Measurements from ENCODE around the gene AVEN. TPM values are rescaled to one million over a fixed set of nuclear protein-coding genes. Genes with fewer than 3 reads are reported as not detected.

The AVEN gene
- polyA plus RNA-seq, 1 of the 3 experiments (the other 2 are of a cell fraction) = 7.5 TPM

DNA sequence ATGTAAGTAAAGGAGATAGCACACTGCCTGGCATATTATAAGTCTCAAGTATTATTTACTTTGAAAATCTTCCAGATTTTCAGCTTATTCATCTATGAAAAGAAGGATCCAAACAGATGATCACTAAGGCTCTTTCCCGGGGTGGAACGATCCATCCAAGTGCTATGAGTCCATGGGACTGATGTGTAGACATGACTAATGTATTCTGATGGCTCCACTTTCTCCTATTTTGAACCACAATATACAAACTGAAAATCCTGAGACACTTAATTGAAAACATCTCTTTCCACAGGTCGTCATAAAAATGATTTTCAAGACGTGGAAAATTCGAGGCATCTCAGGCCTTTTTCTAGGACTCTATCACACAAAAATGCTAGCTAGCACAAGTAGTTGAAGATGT, 104.1 kb downstream of the AVEN start:
- no peaks in the 10 kb centered on the region for H3K9me3 ChIP-seq
- POLR2A ChIA-PET = no interaction called here
- TF ChIP-seq RXRA (IDR thresholded peaks at IDR 0.05; ENCODE audit: borderline replicate concordance, low read depth) (no peak), NRF1 (IDR thresholded peaks at IDR 0.05; ENCODE audit: low read depth, low read length) (no peak)
- TF ChIP-seq, protein P1, sequence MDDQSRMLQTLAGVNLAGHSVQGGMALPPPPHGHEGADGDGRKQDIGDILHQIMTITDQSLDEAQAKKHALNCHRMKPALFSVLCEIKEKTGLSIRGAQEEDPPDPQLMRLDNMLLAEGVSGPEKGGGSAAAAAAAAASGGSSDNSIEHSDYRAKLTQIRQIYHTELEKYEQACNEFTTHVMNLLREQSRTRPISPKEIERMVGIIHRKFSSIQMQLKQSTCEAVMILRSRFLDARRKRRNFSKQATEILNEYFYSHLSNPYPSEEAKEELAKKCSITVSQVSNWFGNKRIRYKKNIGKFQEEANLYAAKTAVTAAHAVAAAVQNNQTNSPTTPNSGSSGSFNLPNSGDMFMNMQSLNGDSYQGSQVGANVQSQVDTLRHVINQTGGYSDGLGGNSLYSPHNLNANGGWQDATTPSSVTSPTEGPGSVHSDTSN (IDR thresholded peaks at IDR 0.05) = peak; percentile 26; the same call in 1 of the 2 replicates
- peaks cover 3% of the 10 kb centered on the region for H3F3A ChIP-seq (replicated peaks; ENCODE audit: insufficient read depth)
- no peak for DNase-seq
- no peaks in the 10 kb centered on the region for H3K27me3 ChIP-seq (ENCODE audit: insufficient read depth)
- H3K79me2 ChIP-seq (ENCODE audit: insufficient read depth) = peaks cover 8% of the 10 kb centered on the region; the same call in 1 of the 2 replicates
- H3K9me2 ChIP-seq = no peaks in the 10 kb centered on the region
- no peak overlapping the region for H3K4me3 ChIP-seq (ENCODE audit: low read depth in 2 of 2, low read length in 1 of 2)
- no peaks in the 10 kb centered on the region for H3K36me3 ChIP-seq (replicated peaks in 1 of 2; ENCODE audit: control insufficient read depth in 1 of 2, insufficient read depth in 2 of 2, low read length in 1 of 2)
- no peak overlapping the region for H3K9ac ChIP-seq
- no peak overlapping the region for H2AFZ ChIP-seq (ENCODE audit: low read depth)
- no peaks in the 10 kb centered on the region for H4K20me1 ChIP-seq (ENCODE audit: insufficient read depth)
- peak overlapping the region; percentile 4; the same call in 1 of the 2 replicates for H3K4me2 ChIP-seq
- CTCF ChIA-PET = interaction anchor here (0.6 to 0.7 kb wide), 2 partner anchors 29 to 34 kb away, joined by 3 read pairs; no protein-coding TSS in a partner anchor
- H3K27ac ChIP-seq (ENCODE audit: low read depth in 2 of 2, low read length in 1 of 2) = peak overlapping the region in 1 of 2 experiments; percentile 63; a peak in 2 of 4 replicates
- WGBS (ENCODE audit: low lambda C conversion rate) = 68% methylated on average over 5 of the region's 5 CpGs
- no peaks in the 10 kb centered on the region for H3K4me1 ChIP-seq (ENCODE audit: control insufficient read depth in 1 of 2, insufficient read depth in 2 of 2, low read depth in 1 of 2, low read length in 1 of 2)

DNA sequence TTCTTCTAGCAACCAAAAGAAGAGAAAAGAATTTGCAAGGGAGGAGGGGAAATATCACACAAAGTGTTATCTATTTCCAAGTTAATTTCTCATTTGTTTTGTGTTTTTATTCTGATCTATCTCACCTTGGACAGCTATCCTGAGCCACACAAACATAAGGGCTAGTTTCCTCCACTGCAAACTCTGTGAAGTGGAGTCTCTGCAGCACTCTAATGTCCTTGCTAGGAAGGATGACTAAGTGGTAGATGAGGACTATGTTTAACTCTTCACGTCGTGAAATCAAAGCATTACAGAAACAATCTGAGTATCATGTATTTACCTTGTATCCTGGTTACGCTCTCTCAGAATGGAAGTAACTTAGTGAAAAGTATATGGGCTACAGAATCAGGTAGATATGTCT, 104.6 kb downstream of the AVEN start:
- H3K4me2 ChIP-seq = peak overlapping the region; percentile 4; the same call in 1 of the 2 replicates
- DNase-seq = no peak

More for the DNA sequence above, 104.6 kb downstream of the AVEN start:
- peaks cover 3% of the 10 kb centered on the region for H3F3A ChIP-seq (replicated peaks; ENCODE audit: insufficient read depth)
- no peaks in the 10 kb centered on the region for H3K36me3 ChIP-seq (replicated peaks in 1 of 2; ENCODE audit: control insufficient read depth in 1 of 2, insufficient read depth in 2 of 2, low read length in 1 of 2)
- H3K27ac ChIP-seq (ENCODE audit: low read depth in 2 of 2, low read length in 1 of 2) = peak overlapping the region in 1 of 2 experiments; percentile 63; a peak in 2 of 4 replicates
- no peaks in the 10 kb centered on the region for H3K4me1 ChIP-seq (ENCODE audit: control insufficient read depth in 1 of 2, insufficient read depth in 2 of 2, low read depth in 1 of 2, low read length in 1 of 2)
- ChIA-PET CTCF (interaction anchor here (0.6 to 0.7 kb wide), 2 partner anchors 30 to 35 kb away, joined by 3 read pairs; no protein-coding TSS in a partner anchor), POLR2A (no interaction called here)
- WGBS (ENCODE audit: low lambda C conversion rate) = 82% methylated on average over 3 of the region's 3 CpGs
- TF ChIP-seq CHD2 (IDR thresholded peaks at IDR 0.05; ENCODE audit: low read length, partially characterized antibody) (no peak), YY1 (IDR thresholded peaks at IDR 0.05; ENCODE audit: low read depth) (no peak), ELF1 (IDR thresholded peaks at IDR 0.05) (no peak), EP300 (IDR thresholded peaks at IDR 0.05; ENCODE audit: borderline replicate concordance in 1 of 2, low read depth in 1 of 2, low read length in 1 of 2) (no peak), TAF1 (IDR thresholded peaks at IDR 0.05; ENCODE audit: borderline replicate concordance, low read depth, low read length) (no peak), MXI1 (IDR thresholded peaks at IDR 0.05; ENCODE audit: low read depth, low read length) (no peak), JUND (IDR thresholded peaks at IDR 0.05) (no peak), FOXM1 (IDR thresholded peaks at IDR 0.05; ENCODE audit: low read depth) (no peak), SIN3A (IDR thresholded peaks at IDR 0.05; ENCODE audit: borderline replicate concordance, low read depth, low read length) (no peak)
- TF ChIP-seq, protein P2, sequence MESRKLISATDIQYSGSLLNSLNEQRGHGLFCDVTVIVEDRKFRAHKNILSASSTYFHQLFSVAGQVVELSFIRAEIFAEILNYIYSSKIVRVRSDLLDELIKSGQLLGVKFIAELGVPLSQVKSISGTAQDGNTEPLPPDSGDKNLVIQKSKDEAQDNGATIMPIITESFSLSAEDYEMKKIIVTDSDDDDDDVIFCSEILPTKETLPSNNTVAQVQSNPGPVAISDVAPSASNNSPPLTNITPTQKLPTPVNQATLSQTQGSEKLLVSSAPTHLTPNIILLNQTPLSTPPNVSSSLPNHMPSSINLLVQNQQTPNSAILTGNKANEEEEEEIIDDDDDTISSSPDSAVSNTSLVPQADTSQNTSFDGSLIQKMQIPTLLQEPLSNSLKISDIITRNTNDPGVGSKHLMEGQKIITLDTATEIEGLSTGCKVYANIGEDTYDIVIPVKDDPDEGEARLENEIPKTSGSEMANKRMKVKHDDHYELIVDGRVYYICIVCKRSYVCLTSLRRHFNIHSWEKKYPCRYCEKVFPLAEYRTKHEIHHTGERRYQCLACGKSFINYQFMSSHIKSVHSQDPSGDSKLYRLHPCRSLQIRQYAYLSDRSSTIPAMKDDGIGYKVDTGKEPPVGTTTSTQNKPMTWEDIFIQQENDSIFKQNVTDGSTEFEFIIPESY (IDR thresholded peaks at IDR 0.05; ENCODE audit: borderline replicate concordance, low read depth) = no peak
- TF ChIP-seq, protein P3, sequence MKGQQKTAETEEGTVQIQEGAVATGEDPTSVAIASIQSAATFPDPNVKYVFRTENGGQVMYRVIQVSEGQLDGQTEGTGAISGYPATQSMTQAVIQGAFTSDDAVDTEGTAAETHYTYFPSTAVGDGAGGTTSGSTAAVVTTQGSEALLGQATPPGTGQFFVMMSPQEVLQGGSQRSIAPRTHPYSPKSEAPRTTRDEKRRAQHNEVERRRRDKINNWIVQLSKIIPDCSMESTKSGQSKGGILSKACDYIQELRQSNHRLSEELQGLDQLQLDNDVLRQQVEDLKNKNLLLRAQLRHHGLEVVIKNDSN (IDR thresholded peaks at IDR 0.05; ENCODE audit: borderline replicate concordance, low read depth) = no peak
- no peak overlapping the region for H2AFZ ChIP-seq (ENCODE audit: low read depth)
- H3K9me3 ChIP-seq = no peaks in the 10 kb centered on the region
- no peaks in the 10 kb centered on the region for H3K9me2 ChIP-seq
- H3K79me2 ChIP-seq (ENCODE audit: insufficient read depth) = peaks cover 8% of the 10 kb centered on the region; the same call in 1 of the 2 replicates
- H3K9ac ChIP-seq = no peak overlapping the region
- no peaks in the 10 kb centered on the region for H4K20me1 ChIP-seq (ENCODE audit: insufficient read depth)
- no peaks in the 10 kb centered on the region for H3K27me3 ChIP-seq (ENCODE audit: insufficient read depth)
- no peak overlapping the region for H3K4me3 ChIP-seq (ENCODE audit: low read depth in 2 of 2, low read length in 1 of 2)
